BE2C (cell line): ENCODE data around the gene MVB12B.

Experiments used
- DNase-seq: peaks from one replicate; pipeline ENCODE4 v3.0.0-alpha.2; 2020
- H3K27me3 ChIP-seq: fragments of 250-450 bp; sonication (Bioruptor Pico); 2 replicates; pipeline ENCODE4 v1.5.1; 2020; ENCODE audit warnings: mild to moderate bottlenecking
- H3K36me3 ChIP-seq: fragments of 250-450 bp; sonication (Bioruptor Pico); 2 replicates; pipeline ENCODE4 v1.5.1; 2020; ENCODE audit warnings: mild to moderate bottlenecking
- H3K4me1 ChIP-seq: fragments of 250-450 bp; sonication (Bioruptor Pico); 2 replicates; pipeline ENCODE4 v1.5.1; 2020
- H3K4me3 ChIP-seq: 2 replicates; pipeline ENCODE4 v1.5.1; 2011; ENCODE audit warnings: low read depth, low read length
- H3K9me3 ChIP-seq: fragments of 250-450 bp; sonication (Bioruptor Pico); 2 replicates; pipeline ENCODE4 v1.5.1; 2020
- CTCF ChIP-seq: IDR thresholded peaks from 2 replicates; pipeline ENCODE4 v1.5.1; 2012; ENCODE audit warnings: mild to moderate bottlenecking, low read depth, low read length

The MVB12B gene

GRCh38 chr9:126454215-126454614 lies 127.6 kb downstream of the MVB12B start:
- DNase-seq = no peak
- H3K27me3 ChIP-seq = no peaks in the 10 kb centered on the region
- H3K9me3 ChIP-seq = no peaks in the 10 kb centered on the region
- TF ChIP-seq CTCF = no peak
- H3K4me1 ChIP-seq = no peaks in the 10 kb centered on the region
- no peak overlapping the region for H3K4me3 ChIP-seq
- no peaks in the 10 kb centered on the region for H3K36me3 ChIP-seq

DNA sequence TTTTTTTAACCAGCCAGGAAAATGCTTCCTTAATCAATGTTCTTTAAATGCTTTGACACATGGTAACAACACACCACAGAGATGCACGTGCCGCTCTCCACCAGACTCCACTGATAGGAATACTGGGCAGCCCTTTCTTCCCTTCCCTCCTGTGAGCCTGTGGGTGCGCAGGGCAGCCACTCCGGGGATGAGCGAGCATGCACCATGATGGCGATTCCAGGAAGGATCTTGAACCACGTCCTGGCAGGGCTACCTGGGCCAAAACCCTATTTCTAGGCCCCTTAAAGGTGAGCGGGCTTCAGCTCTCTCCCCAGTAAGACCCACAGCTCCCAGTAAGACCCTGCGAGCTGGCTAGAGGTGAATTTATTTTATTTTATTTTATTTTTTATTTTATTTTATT lies 128.2 kb downstream of the MVB12B start:
- no peak for TF ChIP-seq CTCF
- Histone ChIP-seq H3K27me3 (no peaks in the 10 kb centered on the region), H3K4me3 (no peak overlapping the region), H3K4me1 (no peaks in the 10 kb centered on the region), H3K9me3 (no peaks in the 10 kb centered on the region), H3K36me3 (no peaks in the 10 kb centered on the region)
- DNase-seq = no peak

- TF ChIP-seq CTCF = no peak
- H3K27me3 ChIP-seq = no peaks in the 10 kb centered on the region
- no peak overlapping the region for H3K4me3 ChIP-seq
- no peaks in the 10 kb centered on the region for H3K4me1 ChIP-seq
- no peaks in the 10 kb centered on the region for H3K36me3 ChIP-seq
- H3K9me3 ChIP-seq = no peaks in the 10 kb centered on the region
- no peak for DNase-seq
These were observed 130.0 kb downstream of the MVB12B start for GRCh38 chr9:126456441-126457174.

- H3K36me3 ChIP-seq = no peaks in the 10 kb centered on the region
- no peak for DNase-seq
- H3K4me3 ChIP-seq = no peak overlapping the region
- no peaks in the 10 kb centered on the region for H3K9me3 ChIP-seq
- H3K27me3 ChIP-seq = no peaks in the 10 kb centered on the region
- H3K4me1 ChIP-seq = no peaks in the 10 kb centered on the region
- no peak for TF ChIP-seq CTCF
These were observed 130.5 kb downstream of the MVB12B start for GRCh38 chr9:126457175-126457547.

DNA sequence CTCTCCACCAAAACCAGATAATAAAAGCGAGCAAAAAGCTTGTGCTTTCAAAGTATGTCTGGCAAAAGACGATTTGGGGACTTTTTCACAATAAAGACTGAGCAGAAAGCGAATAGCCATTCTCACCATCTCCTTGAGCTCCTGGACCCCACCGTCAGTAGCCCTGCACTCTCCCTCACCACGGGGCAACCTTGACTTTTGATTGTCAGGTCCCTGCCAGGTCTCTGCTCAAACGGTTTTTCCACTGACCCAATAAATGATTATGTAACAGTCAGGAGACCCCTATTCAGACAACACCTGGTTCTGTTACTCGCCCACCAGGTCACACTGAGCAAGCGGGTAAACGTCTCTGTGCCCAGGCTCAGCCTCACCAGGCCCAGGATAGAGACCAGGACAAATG lies 131.3 kb downstream of the MVB12B start:
- Histone ChIP-seq H3K36me3 (no peaks in the 10 kb centered on the region), H3K9me3 (no peaks in the 10 kb centered on the region), H3K27me3 (no peaks in the 10 kb centered on the region), H3K4me3 (no peak overlapping the region), H3K4me1 (no peaks in the 10 kb centered on the region)
- no peak for TF ChIP-seq CTCF
- no peak for DNase-seq

DNA sequence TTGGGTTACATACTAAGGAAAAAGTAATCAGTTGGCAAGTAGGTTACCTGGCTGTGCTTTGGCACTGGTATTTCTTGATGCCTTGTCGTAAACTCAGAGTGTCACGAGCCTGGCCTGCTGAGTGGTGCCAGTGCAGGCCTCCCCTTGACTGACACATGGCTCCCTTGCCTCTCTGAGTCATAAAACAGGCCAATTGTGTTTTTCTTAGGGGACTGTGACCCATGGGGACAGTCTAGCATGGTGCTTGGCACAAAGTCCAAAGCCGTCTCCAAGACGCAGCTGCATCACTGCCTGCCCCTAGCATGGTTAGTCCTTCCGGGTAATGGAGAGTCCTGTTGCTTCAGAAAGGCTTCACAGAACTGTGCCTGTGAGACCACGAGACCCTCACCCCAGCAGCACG lies 132.5 kb downstream of the MVB12B start:
- Histone ChIP-seq H3K36me3 (no peaks in the 10 kb centered on the region), H3K9me3 (no peaks in the 10 kb centered on the region), H3K4me3 (no peak overlapping the region), H3K27me3 (no peaks in the 10 kb centered on the region), H3K4me1 (no peaks in the 10 kb centered on the region)
- no peak for TF ChIP-seq CTCF
- DNase-seq = no peak
